Gastroesophageal sphincter (tissue), 4 donors: ENCODE data around the gene TMC6. TPM values are rescaled to one million over a fixed set of nuclear protein-coding genes. Genes with fewer than 3 reads are reported as not detected.
"Not testable (repeated sequence)": the region's sequence is repeated elsewhere in the genome, so short reads cannot be mapped to it uniquely, and the experiment has no call there.

Experiments
- ATAC-seq: fragments of 150-250 bp; one replicate; pipeline ENCODE4 v1.9.1; 2016; ENCODE audit warnings: mild to moderate bottlenecking, moderate library complexity
- H3K27ac ChIP-seq, 4 donors: fragments of 200-600 bp; sonication (generic) in 3 of 4; 1 replicate in 3 of 4; 2 replicates in 1 of 4; pipeline ENCODE4 v1.5.1; 2016 to 2019
- H3K27me3 ChIP-seq: fragments of 200-600 bp; sonication (generic); one replicate; pipeline ENCODE4 v1.5.1; 2019
- H3K36me3 ChIP-seq, 2 donors: fragments of 200-600 bp; sonication (generic); one replicate each; pipeline ENCODE4 v1.5.1; 2019; ENCODE audit warnings: control low read depth in 1 of 2
- H3K4me1 ChIP-seq, 3 donors: fragments of 200-600 bp; sonication (generic); 1 replicate in 2 of 3; 2 replicates in 1 of 3; pipeline ENCODE4 v1.5.1; 2016 to 2019; ENCODE audit warnings: control low read depth in 2 of 3
- H3K4me3 ChIP-seq, 2 donors: fragments of 200-600 bp; sonication (generic); one replicate each; pipeline ENCODE4 v1.5.1; 2019; ENCODE audit warnings: mild to moderate bottlenecking in 1 of 2, moderate library complexity in 1 of 2
- H3K9me3 ChIP-seq, 3 donors: fragments of 200-600 bp; sonication (generic); one replicate each; pipeline ENCODE4 v1.5.1; 2017 to 2019; ENCODE audit warnings: control low read depth in 2 of 3
- EP300 ChIP-seq: sonication (generic); formaldehyde crosslinking; IDR thresholded peaks from one replicate; pipeline ENCODE4 v1.6.1; 2017; ENCODE audit warnings: antibody characterized with exemption, mild to moderate bottlenecking
- POLR2A ChIP-seq, 2 donors: fragments of 450-650 bp; IDR thresholded peaks; one replicate each; pipeline ENCODE4 v1.6.1; 2017; ENCODE audit warnings: antibody characterized with exemption in 2 of 2, mild to moderate bottlenecking in 2 of 2, moderate library complexity in 1 of 2
- POLR2AphosphoS5 ChIP-seq: sonication (generic); formaldehyde crosslinking; IDR thresholded peaks from one replicate; pipeline ENCODE4 v1.6.1; 2017; ENCODE audit warnings: antibody characterized with exemption
- WGBS, 2 donors: methylation state at CpG; one replicate each; pipeline ENCODE4 v1.1.5; 2018; ENCODE audit warnings: low coverage in 1 of 2; 5-methylcytosine and 5-hydroxymethylcytosine counted together
- total RNA-seq, 4 donors: library from RNA; depleted of rRNA; stranded (reverse); fragments of >200 nt; gene quantifications; one replicate each; pipeline ENCODE4 v1.1.0, GENCODE V29; 2016
- TF ChIP-seq, protein P1 (sequence below), 4 experiments: fragments of 200-600 bp in 2 of 4; fragments of 450-650 bp in 2 of 4; sonication (generic) in 1 of 4; IDR thresholded peaks; one replicate each; pipeline ENCODE4 v1.5.1; 2017 to 2019; ENCODE audit warnings: antibody characterized with exemption in 4 of 4, mild to moderate bottlenecking in 2 of 4, moderate library complexity in 2 of 4

TMC6 gene
- total RNA-seq, 4 donors from 2014 or later: 12.4 to 19.0 (median 15.5) TPM

DNA sequence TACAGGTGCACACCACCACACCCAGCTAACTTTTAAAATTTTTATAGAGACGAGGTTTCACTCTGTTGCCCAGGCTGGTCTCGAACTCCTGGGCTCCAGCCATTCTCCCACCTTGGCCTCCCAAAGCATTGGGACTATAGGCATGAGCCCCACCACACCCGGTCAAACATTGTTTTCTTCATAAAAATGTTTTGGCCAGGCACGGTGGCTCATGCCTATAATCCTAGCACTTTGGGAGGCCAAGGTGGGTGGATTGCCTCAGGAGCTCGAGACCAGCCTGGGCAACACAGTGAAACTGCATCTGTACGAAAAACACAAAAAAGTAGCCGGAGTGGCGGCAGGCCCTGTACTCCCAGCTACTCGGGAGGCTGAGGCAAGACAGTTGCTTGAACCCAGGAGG is 12.1 kb downstream of the TMC6 start:
- WGBS, 2 donors: 89 to 93% methylated on average over 6 of the region's 9 CpGs

GRCh38 chr17:78115803-78116202 is 12.8 kb downstream of the TMC6 start:
- not testable (repeated sequence) for H3K27me3 ChIP-seq, ATAC-seq, H3K9me3 ChIP-seq, H3K27ac ChIP-seq, H3K4me3 ChIP-seq
- 80% methylated on average over 2 of the region's 18 CpGs; no CpG with 5 or more reads in 1 of the 2 donors for WGBS, 2 donors
- Histone ChIP-seq H3K36me3 (peaks cover 0 to 27% of the 10 kb centered on the region in 2 donors), H3K4me1 (peaks cover 0 to 47% (median 4%) of the 10 kb centered on the region in 3 donors)

More for the DNA sequence above, 12.1 kb downstream of the TMC6 start:
- no peak for TF ChIP-seq POLR2AphosphoS5
- H3K36me3 ChIP-seq: peaks cover 0 to 29% of the 10 kb centered on the region in 2 donors
- H3K27ac ChIP-seq: no peak overlapping the region
- no peaks in the 10 kb centered on the region for H3K9me3 ChIP-seq
- no peak overlapping the region for H3K4me3 ChIP-seq
- no peaks in the 10 kb centered on the region for H3K27me3 ChIP-seq
- H3K4me1 ChIP-seq: peaks cover 0 to 47% (median 4%) of the 10 kb centered on the region in 3 donors
- no peak for ATAC-seq

DNA sequence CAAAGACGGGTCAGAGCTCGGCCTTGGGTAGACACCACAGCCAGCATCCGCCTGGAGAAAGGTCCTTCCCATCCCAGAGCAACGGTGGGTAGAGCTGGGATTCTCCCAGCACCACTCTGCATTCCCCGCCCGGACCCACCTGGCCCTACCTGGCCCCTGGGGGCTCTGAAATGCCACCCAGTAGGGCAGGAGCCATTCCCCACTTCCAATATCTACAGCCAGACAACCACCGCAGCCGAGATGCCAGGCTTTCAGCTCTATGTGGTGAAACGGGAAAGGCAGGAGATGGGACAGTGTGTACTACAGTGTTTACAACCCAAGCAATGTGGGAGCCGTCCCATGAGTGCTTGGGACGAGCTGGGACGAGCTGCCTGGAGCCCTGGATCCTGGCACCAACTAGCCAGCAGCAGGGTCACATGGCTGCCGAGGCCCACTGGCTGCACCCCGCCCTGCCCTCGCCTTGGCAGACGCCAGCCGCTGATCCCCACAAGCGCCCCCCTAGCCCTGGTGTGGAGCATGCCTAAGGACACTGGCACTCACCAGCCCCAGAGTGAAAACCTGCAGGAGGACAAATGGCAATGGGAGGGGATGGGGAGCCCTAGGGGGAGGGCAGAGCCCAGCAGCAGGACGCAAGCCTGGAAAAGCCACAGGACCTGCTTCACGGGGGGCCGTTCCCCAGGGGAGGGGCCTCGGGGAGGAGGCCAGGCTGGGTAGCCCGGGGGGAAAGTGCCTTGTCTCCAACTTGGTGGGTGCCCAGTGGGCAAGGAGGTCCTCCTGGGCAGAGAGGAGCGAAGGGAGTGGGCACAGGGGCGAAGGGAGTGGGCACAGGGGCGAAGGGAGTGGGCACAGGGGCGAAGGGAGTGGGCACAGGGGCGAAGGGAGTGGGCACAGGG is 13.5 kb downstream of the TMC6 start:
- Histone ChIP-seq H3K4me3 (no peak overlapping the region), H3K9me3 (no peaks in the 10 kb centered on the region), H3K4me1 (peaks cover 0 to 47% (median 4%) of the 10 kb centered on the region in 3 donors), H3K27me3 (no peaks in the 10 kb centered on the region), H3K36me3 (peaks cover 0 to 28% of the 10 kb centered on the region in 2 donors), H3K27ac (peak overlapping the region in 2 of 4 donors; percentile 23 to 39)
- ATAC-seq: no peak
- whole genome bisulfite sequencing, 2 donors: 54% methylated on average over 4 of the region's 28 CpGs; no CpG with 5 or more reads in 1 of the 2 donors
- TF ChIP-seq POLR2A (IDR thresholded peaks at IDR 0.05) (no peak), POLR2AphosphoS5 (no peak), EP300 (no peak)
- TF ChIP-seq, protein P1, sequence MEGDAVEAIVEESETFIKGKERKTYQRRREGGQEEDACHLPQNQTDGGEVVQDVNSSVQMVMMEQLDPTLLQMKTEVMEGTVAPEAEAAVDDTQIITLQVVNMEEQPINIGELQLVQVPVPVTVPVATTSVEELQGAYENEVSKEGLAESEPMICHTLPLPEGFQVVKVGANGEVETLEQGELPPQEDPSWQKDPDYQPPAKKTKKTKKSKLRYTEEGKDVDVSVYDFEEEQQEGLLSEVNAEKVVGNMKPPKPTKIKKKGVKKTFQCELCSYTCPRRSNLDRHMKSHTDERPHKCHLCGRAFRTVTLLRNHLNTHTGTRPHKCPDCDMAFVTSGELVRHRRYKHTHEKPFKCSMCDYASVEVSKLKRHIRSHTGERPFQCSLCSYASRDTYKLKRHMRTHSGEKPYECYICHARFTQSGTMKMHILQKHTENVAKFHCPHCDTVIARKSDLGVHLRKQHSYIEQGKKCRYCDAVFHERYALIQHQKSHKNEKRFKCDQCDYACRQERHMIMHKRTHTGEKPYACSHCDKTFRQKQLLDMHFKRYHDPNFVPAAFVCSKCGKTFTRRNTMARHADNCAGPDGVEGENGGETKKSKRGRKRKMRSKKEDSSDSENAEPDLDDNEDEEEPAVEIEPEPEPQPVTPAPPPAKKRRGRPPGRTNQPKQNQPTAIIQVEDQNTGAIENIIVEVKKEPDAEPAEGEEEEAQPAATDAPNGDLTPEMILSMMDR (IDR thresholded peaks at IDR 0.05): no peak

DNA sequence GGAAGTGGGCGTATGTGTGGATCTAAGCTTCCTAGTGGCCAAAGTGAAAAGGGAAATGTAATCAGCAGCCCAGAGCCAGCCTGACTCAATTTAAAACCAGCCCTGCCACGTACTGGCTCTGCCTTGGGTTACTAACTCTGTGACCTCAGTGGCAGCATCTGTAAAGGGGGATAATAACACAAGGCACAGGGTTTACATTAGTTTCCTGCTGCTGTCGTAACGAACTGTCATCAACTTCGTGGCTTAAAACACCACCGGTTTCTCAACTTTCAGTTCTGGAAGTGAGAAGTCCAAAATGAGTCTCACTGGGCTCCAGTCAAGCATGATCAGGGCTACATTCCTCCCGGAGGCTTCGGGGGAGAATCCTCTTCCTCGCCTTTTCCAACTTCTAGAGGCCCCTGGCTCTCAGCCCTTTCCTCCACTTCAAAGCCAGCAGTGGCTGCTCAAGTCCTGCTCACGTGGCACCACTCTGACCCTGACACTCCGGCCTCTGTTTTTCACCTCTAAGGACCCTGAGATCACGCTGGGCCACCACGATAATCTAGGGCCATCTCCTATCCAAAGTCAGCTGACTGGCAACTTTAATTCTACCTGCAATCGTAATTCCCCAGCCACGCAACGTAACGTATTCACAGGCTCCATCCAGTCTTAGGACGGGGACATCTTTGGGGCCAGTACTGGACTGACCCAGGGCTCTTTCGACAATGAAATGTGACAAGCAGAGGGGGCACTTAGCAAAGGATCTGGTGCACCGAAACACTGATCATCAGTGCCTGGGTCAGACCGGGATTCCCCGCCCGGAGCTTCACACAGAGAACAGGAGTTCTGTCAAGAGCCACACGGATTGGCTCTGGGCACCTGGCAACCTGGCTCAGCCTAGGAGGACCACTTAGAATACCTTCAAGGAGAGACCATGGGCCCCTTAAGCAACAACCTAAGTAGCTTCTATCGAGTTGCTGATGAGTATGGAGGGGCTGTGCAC is 14.5 kb downstream of the TMC6 start:
- peaks cover 0 to 50% (median 4%) of the 10 kb centered on the region in 3 donors for H3K4me1 ChIP-seq
- H3K9me3 ChIP-seq: no peaks in the 10 kb centered on the region
- H3K27me3 ChIP-seq: no peaks in the 10 kb centered on the region
- H3K4me3 ChIP-seq: no peak overlapping the region
- 89 to 91% methylated on average over 13 to 14 of the region's 25 CpGs for WGBS, 2 donors
- TF ChIP-seq, protein P1 (IDR thresholded peaks at IDR 0.05): no peak
- TF ChIP-seq EP300 (no peak), POLR2AphosphoS5 (no peak), POLR2A (IDR thresholded peaks at IDR 0.05) (no peak)
- H3K36me3 ChIP-seq: peaks cover 0 to 33% of the 10 kb centered on the region in 2 donors
- peak overlapping the region in 2 of 4 donors; percentile 23 to 39 for H3K27ac ChIP-seq
- ATAC-seq: no peak

- WGBS, 2 donors: 98% methylated on average over 5 of the region's 33 CpGs; no CpG with 5 or more reads in 1 of the 2 donors
- H3K36me3 ChIP-seq: peaks cover 0 to 41% of the 10 kb centered on the region in 2 donors
- no peaks in the 10 kb centered on the region for H3K9me3 ChIP-seq
- H3K4me3 ChIP-seq: no peak overlapping the region
- no peaks in the 10 kb centered on the region for H3K27me3 ChIP-seq
- ATAC-seq: peak; percentile 76
- peaks cover 0 to 56% (median 4%) of the 10 kb centered on the region in 3 donors for H3K4me1 ChIP-seq
- H3K27ac ChIP-seq: no peak overlapping the region
- TF ChIP-seq POLR2AphosphoS5 (peak; percentile 44), POLR2A (IDR thresholded peaks at IDR 0.05) (no peak), EP300 (no peak)
- TF ChIP-seq, protein P1 (IDR thresholded peaks at IDR 0.05): peak in 3 of 4 experiments; percentile 96 to 100 (median 99)
These were observed 15.8 kb downstream of the TMC6 start for GRCh38 chr17:78112518-78113471.
